ENCODE measurements around the gene IGF1R. TPM values are rescaled to one million over a fixed set of nuclear protein-coding genes. Genes with fewer than 3 reads are reported as not detected.

The IGF1R gene
- total RNA-seq, 1 donor from 2014 or later: 29.2 TPM

- DNase-seq (ENCODE audit: low spot score): no peak
These were observed 206.9 kb downstream of the IGF1R start for GRCh38 chr15:98855067-98855814.

- DNase-seq (ENCODE audit: low spot score): no peak
These were observed 207.6 kb downstream of the IGF1R start for GRCh38 chr15:98855815-98856531.

GRCh38 chr15:98856532-98856907 is 208.2 kb downstream of the IGF1R start:
- DNase-seq (ENCODE audit: low spot score): no peak

- no peak for DNase-seq (ENCODE audit: low spot score)
These were observed 210.3 kb downstream of the IGF1R start for GRCh38 chr15:98858610-98859023.

- DNase-seq (ENCODE audit: low spot score): no peak
These were observed 210.8 kb downstream of the IGF1R start for GRCh38 chr15:98859149-98859548.

- no peak for DNase-seq (ENCODE audit: low spot score)
These were observed 212.1 kb downstream of the IGF1R start for GRCh38 chr15:98860281-98861041.

- DNase-seq (ENCODE audit: low spot score): no peak
These were observed 212.8 kb downstream of the IGF1R start for GRCh38 chr15:98861188-98861587.

- no peak for DNase-seq (ENCODE audit: low spot score)
These were observed 215.6 kb downstream of the IGF1R start for GRCh38 chr15:98863983-98864382.

- DNase-seq (ENCODE audit: low spot score): no peak
These were observed 217.3 kb downstream of the IGF1R start for GRCh38 chr15:98865397-98866339.

GRCh38 chr15:98866511-98866910 is 218.2 kb downstream of the IGF1R start:
- DNase-seq (ENCODE audit: low spot score): no peak

- no peak for DNase-seq (ENCODE audit: low spot score)
These were observed 220.2 kb downstream of the IGF1R start for GRCh38 chr15:98868564-98868963.

GRCh38 chr15:98870788-98871187 is 222.4 kb downstream of the IGF1R start:
- DNase-seq (ENCODE audit: low spot score): no peak

- no peak for DNase-seq (ENCODE audit: low spot score)
These were observed 224.4 kb downstream of the IGF1R start for GRCh38 chr15:98872774-98873173.

- DNase-seq (ENCODE audit: low spot score): no peak
These were observed 225.3 kb downstream of the IGF1R start for GRCh38 chr15:98873441-98874218.

GRCh38 chr15:98874370-98874769 is 226.0 kb downstream of the IGF1R start:
- no peak for DNase-seq (ENCODE audit: low spot score)

- no peak for DNase-seq (ENCODE audit: low spot score)
These were observed 226.4 kb downstream of the IGF1R start for GRCh38 chr15:98874773-98875172.

GRCh38 chr15:98875309-98875708 is 227.0 kb downstream of the IGF1R start:
- DNase-seq (ENCODE audit: low spot score): no peak

GRCh38 chr15:98876451-98877369 is 228.4 kb downstream of the IGF1R start:
- DNase-seq (ENCODE audit: low spot score): no peak

- no peak for DNase-seq (ENCODE audit: low spot score)
These were observed 229.8 kb downstream of the IGF1R start for GRCh38 chr15:98878172-98878571.

All from mesenteric fat pad (tissue), 1 donor.